ENCODE results near the gene BBX. TPM values are rescaled to one million over a fixed set of nuclear protein-coding genes. Genes with fewer than 3 reads are reported as not detected.
"Not testable (repeated sequence)": the region's sequence is repeated elsewhere in the genome, so short reads cannot be mapped to it uniquely, and the experiment has no call there.

The BBX gene
- total RNA-seq, 2 donors from 2014 or later, result 57.4 to 74.5 TPM

DNA sequence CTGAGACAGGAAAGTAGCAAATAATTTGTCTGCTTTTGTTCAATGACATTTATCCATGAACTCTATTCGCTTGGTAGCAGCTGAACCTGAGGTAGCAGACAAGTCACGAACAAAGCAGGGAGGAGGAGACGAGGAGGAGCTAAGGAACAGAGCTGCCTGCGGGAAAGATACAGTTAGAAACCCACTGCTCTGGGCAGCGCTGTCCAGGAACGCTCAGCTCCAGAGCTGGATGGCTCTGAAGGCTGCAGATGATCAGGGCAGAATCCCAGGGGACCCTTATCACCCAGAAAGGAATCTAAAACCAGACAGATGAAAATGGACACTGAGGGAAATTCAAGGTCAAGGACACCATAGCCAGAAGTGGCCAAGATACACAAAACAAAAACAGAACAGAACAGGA, 310.3 kb downstream of the BBX start:
- no peaks in the 10 kb centered on the region for H3K36me3 ChIP-seq
- no peak overlapping the region for H3K27ac ChIP-seq
- DNase-seq (ENCODE audit: low spot score), result no peak
- no peaks in the 10 kb centered on the region for H3K9me3 ChIP-seq
- TF ChIP-seq, protein P1, sequence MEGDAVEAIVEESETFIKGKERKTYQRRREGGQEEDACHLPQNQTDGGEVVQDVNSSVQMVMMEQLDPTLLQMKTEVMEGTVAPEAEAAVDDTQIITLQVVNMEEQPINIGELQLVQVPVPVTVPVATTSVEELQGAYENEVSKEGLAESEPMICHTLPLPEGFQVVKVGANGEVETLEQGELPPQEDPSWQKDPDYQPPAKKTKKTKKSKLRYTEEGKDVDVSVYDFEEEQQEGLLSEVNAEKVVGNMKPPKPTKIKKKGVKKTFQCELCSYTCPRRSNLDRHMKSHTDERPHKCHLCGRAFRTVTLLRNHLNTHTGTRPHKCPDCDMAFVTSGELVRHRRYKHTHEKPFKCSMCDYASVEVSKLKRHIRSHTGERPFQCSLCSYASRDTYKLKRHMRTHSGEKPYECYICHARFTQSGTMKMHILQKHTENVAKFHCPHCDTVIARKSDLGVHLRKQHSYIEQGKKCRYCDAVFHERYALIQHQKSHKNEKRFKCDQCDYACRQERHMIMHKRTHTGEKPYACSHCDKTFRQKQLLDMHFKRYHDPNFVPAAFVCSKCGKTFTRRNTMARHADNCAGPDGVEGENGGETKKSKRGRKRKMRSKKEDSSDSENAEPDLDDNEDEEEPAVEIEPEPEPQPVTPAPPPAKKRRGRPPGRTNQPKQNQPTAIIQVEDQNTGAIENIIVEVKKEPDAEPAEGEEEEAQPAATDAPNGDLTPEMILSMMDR (IDR thresholded peaks at IDR 0.05), result no peak
- H3K27me3 ChIP-seq (replicated peaks; ENCODE audit: insufficient read depth), result no peaks in the 10 kb centered on the region
- H3K4me1 ChIP-seq (ENCODE audit: control insufficient read depth in 1 of 2, low read depth in 2 of 2), result no peaks in the 10 kb centered on the region
- no peak overlapping the region for H3K4me3 ChIP-seq
- no peak for ATAC-seq (ENCODE audit: insufficient number of reproducible peaks, low FRiP score, low read depth)

DNA sequence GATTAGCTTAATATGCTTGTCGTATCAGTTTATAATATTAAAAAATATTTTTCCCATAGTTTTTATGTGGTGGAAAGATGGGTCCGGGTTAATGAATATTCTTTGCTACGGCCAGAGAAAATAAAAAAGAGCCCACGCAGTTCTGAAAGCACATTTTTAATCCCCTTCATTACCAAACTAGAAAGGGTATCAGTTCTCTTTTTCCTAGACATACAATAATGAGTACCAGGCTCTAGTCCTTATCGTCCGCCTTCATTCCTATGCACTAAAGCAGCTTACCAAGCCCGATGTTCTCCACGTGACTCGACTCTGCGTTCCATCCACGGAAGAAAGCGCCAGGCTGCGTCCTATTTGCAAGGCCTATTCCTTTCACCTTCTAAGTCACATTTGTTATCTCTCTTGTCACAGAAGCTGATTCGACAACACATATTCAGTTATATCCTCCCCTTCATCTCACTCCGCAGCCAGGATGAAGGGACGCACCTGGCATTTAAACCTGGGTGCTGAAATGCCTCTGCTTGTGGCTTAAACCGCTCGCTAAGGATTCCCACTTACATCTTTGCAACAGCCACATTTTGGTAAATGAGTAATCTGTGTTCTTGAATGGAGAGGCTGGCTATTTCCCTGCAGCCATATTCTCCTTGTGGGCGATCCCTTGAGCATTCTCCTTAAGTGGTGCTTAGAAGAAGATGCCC, 311.1 kb downstream of the BBX start:
- DNase-seq (ENCODE audit: low spot score) (no peak), ATAC-seq (ENCODE audit: insufficient number of reproducible peaks, low FRiP score, low read depth) (no peak)
- no peaks in the 10 kb centered on the region for H3K9me3 ChIP-seq
- no peaks in the 10 kb centered on the region for H3K27me3 ChIP-seq (replicated peaks; ENCODE audit: insufficient read depth)
- H3K4me1 ChIP-seq (ENCODE audit: control insufficient read depth in 1 of 2, low read depth in 2 of 2), result no peaks in the 10 kb centered on the region
- H3K4me3 ChIP-seq, result no peak overlapping the region
- H3K36me3 ChIP-seq, result no peaks in the 10 kb centered on the region
- H3K27ac ChIP-seq, result no peak overlapping the region
- TF ChIP-seq, protein P1 (IDR thresholded peaks at IDR 0.05), result no peak

DNA sequence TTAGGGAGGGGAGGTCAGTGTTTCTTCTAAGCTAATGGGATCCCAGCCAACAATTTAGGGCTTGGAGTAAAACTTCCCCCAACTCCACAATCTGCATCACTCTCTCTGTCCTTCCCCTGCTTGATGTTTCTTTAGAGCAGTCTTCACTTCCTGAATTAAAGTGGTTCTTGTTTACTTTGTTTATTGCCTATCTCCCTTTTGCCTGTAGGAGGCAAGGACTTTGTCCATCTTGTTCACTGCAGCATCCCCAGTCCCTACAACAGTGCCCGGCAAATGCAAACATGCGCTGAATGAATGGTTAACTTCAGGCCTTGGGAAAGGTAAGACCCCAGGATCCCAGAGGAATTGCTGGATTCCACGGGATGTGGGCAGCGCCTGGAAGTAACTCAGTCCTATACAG, 312.2 kb downstream of the BBX start:
- H3K27ac ChIP-seq; H3K9me3 ChIP-seq; ATAC-seq (ENCODE audit: insufficient number of reproducible peaks, low FRiP score, low read depth); H3K27me3 ChIP-seq (replicated peaks; ENCODE audit: insufficient read depth); H3K36me3 ChIP-seq; H3K4me3 ChIP-seq; H3K4me1 ChIP-seq (ENCODE audit: control insufficient read depth in 1 of 2, low read depth in 2 of 2); DNase-seq (ENCODE audit: low spot score): not testable (repeated sequence)

DNA sequence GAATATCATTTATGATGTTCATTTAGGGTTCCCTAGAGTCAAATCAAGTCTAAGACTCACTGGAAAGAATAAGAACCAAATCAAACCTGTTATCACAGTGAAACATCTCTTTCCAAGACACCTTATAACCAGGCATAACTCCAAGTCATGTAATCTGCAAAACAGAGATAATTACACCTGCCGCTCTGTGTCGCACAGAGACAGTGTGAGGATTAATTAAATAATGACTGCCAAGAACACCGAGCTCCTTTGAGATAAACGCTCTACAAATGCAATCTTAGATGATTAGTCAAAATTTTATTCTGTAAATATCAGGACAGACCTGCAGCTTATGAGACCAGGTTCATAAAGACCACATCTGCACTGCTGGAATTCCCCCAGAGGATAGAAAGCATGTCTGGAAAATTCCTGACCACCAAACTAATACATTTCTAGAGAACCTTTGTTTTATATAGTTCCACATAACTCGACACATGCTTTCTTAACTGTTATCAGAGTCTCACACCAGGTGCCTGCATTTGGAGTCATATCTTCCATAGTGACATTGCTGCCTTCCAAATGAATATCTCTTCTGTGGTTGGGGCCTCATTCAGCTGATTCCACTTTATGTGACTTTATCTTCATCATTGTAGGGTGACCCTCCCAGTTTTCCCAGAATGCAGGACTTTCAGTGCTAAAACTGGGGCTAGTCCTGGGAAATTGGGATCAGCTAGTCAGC, 315.3 kb downstream of the BBX start:
- Histone ChIP-seq H3K27me3 (replicated peaks; ENCODE audit: insufficient read depth) (no peaks in the 10 kb centered on the region), H3K9me3 (no peaks in the 10 kb centered on the region), H3K4me1 (ENCODE audit: control insufficient read depth in 1 of 2, low read depth in 2 of 2) (peaks cover 0 to 8% of the 10 kb centered on the region in 2 donors), H3K27ac (no peak overlapping the region), H3K4me3 (no peak overlapping the region), H3K36me3 (no peaks in the 10 kb centered on the region)
- DNase-seq (ENCODE audit: low spot score) (no peak), ATAC-seq (ENCODE audit: insufficient number of reproducible peaks, low FRiP score, low read depth) (no peak)
- TF ChIP-seq, protein P1 (IDR thresholded peaks at IDR 0.05), result no peak

DNA sequence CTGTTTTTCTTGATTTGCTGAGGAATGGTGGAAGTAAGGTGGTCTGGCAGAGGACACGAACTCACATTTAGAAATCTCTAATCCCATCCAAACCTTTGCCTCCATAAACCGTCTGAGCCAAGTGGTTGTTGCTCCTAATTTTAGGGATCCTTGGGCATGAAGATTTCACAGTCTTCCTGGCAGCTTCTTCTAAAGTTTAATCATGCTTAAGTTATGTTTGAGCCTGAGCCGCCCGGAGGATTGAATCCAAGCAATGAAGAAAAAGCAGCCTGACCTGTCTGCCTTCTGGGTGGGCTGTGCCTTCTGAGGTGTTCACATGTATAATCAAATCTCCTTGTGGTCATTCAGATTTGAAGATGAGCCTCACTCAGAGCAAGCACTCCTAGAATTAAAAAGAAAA, 319.1 kb downstream of the BBX start:
- Histone ChIP-seq H3K4me1 (ENCODE audit: control insufficient read depth in 1 of 2, low read depth in 2 of 2) (peaks cover 0 to 8% of the 10 kb centered on the region in 2 donors), H3K36me3 (no peaks in the 10 kb centered on the region), H3K4me3 (no peak overlapping the region), H3K27ac (no peak overlapping the region), H3K9me3 (no peaks in the 10 kb centered on the region), H3K27me3 (replicated peaks; ENCODE audit: insufficient read depth) (no peaks in the 10 kb centered on the region)
- TF ChIP-seq, protein P1 (IDR thresholded peaks at IDR 0.05), result no peak
- ATAC-seq (ENCODE audit: insufficient number of reproducible peaks, low FRiP score, low read depth) (no peak), DNase-seq (ENCODE audit: low spot score) (no peak)

Data from thoracic aorta (tissue), 2 donors.